GM18861 (cell line): Measurements from ENCODE around the gene RBM3.

Source experiments
- ATAC-seq: cut with Tn5 transposase; IDR thresholded peaks from one replicate; pipeline ENCODE4 v1.9.1; 2021; ENCODE audit not compliant: unreplicated experiment

The RBM3 gene

DNA sequence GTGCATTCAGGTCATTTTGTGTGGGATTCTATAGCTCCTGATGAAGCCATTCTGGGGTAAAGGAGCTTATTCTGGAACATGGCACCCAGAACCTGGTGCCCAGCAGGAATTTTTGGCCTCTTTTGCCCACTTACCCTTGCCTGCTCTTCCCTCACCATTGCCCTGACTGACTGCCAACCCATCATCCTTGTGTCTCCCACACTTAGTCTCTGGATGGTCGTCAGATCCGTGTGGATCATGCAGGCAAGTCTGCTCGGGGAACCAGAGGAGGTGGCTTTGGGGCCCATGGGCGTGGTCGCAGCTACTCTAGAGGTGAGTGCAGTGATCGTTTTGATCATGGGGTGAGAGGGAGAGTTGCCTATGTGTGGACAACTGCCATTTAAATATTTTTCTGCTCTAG, 1.8 kb downstream of the RBM3 start:
- no peak for ATAC-seq

DNA sequence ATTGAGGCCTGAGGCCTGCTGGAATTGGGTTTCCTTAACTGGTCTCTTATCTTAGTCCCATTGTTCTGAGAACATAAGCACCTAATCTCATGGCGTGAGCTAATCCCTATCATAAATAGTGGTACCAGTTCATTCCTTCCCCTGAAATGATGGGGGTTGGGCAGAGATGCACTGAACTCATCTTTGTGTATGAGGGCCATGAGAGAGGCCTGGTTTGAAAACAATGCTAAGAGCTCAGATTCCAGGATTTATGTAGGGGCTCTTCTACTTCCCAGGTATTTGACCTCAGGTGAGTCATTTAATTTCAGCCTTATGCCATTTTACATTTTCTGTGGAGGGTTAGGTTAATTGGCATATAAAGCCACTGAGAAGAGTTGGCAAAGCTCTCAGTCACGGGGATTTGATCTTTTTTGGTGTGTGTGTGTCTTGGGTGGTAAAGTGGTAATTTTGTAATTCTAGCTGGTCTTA, 4.4 kb downstream of the RBM3 start:
- ATAC-seq = no peak

DNA sequence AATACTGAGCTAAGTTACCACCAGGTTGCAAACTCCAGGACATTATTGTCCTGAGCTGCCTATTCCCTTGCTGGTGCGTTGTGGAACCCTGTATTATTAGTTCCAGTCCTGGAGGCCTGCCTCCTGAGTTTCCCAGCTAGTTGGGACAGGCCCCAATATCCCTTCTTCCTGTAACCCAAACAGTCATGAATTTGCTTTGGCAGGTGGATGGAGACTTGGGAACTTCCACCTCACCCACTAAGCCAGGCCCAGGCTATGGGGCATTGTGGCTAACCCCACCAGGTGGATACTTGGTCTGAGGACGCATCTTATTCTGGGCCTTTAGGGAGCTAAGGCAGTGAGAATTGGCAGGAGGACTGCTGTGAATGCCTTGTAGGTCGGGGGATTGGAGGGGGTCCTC, 5.0 kb downstream of the RBM3 start:
- no peak for ATAC-seq

DNA sequence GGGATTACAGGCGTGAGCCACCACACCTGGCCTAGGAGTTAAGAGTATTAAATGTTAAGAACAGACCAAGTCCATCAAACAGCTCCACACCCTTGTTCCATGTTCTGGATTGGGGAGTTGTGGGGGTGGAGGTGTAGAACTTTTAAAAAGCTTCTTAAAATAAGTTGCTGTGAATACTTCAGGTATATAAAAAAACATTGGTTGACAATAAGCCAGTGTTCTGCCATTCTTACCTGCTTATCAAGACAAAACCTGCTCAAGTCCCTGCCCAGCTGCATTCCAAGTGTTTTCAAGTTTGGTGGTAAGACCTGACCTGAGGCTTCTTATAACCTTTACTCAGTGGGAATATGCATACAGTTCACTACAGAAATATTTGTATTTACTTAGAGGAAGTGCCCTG, 6.4 kb downstream of the RBM3 start:
- no peak for ATAC-seq

DNA sequence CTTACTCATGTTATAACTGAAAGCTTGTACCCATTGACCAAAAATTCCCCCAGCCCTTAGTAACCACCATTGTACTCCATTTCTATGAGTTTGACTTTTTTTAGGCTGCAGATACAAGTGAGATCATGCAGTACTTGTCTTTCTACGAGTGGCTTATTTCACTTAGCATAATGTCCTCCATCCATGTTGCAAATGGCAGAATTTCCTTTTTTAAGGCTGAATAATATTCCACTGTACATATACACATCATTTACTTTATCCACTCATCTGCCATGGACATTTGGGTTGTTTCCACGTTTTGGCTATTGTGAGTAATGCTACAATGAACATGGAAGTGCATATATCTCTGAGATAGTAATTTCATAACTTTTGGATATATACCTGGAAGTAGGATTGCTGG, 10.4 kb downstream of the RBM3 start:
- no peak for ATAC-seq

DNA sequence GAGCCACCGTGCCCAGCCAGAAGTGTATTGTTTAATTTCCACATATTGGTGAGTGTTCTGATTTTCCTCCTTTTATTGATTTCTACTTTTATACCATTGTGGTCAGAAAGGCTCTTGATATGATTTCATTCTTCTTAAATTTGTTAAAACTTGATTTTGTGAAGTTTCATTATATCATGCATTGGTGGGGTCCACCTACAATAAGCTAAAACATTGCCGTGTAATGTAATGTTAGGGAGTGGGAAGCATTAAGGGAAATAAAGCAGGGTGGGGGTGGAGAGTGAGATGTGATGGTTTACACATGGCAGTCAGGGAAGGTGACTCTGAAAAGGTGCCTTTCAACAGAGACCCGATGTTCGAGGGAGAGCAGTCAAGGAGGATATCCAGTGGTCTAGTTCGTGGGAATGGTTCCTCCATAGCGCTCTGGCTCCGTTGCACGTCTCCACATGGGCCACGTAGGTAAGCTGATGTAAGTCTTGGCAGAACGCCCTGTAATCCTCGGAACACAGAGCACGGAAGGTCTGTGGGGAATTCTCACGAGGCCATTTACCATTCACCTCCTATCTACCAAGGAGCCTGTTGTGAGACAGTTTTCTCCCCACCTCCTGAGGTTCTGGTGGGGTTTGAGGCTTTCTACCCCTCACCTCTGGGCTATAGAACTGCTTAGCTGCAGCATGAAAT, 15.3 kb downstream of the RBM3 start:
- no peak for ATAC-seq

DNA sequence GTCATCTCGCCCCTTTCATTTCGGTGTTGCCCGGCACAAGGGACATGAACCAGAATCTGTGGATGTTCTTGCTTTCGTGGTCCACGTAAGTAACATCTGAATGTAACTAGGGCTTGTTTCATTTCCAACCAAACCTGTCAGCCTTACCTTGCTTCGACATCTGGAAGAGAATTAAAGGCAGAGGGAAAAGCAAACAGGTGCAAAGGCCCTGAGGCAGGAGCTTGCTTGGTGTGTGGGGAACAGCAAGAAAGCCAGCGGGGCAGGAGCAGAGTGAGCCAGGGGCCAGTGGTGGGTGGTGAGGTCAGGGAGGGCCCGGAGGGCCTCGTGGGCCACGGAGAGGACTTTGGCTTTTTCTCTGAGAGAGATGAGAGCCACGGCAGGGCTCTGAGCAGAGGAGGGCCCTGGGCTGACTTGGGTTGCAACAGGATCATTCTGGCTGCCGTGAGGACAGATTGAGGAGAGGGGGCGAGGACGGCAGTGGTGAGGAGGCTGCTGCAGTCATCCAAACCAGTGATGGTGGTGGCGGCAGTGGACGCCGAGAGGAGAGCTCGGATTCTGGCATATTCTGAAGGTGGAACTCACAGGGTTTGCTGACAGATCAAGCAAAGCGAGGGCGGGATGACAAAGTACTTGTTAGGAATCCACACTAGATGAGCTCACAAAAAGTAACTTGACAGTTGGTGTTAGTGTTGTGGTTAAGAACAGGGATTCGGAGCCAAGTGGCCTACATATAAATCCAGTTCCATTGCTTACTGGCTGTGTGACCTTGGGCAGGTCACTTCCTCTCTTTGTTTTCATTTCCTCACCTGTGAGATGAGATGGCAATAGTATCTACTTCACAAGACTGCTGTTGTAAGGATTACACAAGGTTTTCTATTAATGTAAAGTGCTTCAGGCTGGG, 16.2 kb downstream of the RBM3 start:
- ATAC-seq = no peak

DNA sequence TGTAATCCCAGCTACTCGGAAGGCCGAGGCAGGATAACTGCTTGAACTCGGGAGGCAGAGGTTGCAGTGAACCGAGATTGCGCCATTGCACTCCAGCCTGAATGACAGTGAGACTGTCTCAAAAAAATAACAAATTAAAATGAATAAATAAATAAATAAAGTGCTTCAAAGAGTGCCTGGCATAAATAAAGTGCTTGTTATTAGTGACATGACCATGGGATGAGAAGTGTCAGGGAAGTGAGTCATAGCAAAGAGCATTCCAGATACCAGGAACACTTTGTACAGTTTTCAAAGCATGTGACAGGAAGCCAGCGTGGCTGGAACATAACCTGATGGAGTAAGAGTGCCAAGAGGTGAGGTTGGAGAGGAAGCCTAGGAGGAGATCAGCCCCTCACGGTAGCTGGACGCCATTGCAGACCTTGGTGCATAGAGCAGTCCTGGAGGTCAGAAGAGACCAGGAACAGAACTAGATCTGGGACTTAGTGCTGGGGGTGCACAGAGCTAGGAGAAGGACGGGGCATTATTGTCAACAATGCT, 17.0 kb downstream of the RBM3 start:
- ATAC-seq = no peak

DNA sequence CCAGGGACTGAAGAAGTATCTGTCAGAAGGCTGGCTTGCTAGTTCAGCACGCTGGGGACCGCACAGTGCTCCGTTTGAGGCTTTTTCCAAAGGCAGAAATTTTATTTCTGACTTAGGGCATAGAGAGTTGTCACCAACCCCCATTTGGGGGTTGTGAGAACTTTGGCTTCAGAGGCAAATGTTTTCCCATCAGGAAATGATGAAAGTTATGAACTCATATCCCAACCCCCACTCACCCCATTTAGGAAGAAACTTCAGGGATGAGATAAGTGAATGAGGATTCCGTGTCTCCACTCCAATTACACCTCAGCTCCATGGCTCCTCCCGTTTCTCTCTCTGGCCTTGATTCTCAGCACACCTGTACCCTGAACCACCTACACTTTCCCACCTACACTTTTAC, 18.7 kb downstream of the RBM3 start:
- ATAC-seq = no peak

DNA sequence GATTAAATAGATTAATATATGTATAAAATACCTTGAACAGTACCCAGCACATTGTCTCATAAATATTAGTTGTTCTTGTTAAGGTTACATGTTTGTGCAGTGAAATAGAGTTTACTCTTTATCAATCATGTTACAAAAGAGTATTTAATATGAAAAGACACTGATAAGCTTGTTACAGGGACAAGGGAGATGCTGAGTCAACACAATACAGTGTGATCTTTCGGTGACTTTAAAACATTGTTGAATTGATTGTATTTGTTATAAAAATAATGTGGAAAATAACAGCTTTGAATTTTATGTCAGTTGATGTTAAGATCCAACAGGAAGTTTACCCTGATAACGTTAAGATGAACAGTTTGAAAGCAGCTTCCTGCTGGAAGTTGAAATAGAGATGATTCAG, 21.6 kb downstream of the RBM3 start:
- no peak for ATAC-seq

DNA sequence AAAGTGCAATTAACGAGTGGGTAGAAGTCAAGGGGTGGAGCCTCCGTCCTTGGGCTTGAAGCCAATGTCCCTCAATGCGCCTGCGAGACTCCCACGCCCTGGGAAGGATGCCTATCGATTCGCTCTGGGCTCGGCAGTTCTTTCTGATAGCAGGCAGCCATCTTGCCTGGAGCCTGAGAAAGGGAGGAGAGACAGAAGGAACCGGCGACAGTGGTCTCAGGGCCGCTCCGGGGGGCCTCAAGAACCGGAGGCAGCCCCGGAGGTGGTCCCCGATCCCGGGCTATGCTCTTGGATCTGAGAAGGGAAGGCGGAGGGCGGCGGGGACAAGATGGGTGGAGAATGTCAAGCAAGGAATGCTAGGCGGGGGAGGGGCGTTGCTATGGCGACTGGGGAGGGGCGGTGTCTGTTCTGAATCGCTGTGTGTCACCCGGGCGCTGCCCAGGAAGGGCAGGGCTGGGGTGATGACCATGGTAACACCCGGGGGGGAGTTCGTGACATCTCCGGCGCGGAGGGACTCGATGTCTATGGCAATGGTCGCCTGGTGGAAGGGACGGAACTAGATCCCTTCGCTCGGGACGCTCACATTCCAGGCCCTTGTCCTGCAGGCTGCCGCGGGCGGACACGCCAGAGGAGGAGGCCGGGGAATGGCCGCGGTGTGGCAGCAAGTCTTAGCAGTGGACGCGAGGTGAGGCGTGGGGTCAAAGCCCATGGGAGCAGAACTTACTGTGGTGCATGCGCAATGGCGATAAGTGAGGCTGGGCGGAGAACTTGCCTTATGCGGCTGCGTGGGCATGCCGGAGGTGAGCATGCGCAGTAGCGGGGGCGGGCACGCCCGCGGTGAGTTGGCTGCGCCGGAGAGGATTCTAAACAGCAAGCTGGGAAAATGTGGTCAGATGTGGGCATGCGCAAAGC, 23.3 kb downstream of the RBM3 start, which contains the start of gene WDR13:
WDR13 (plus strand) TSS at position 140 of the 912 bp plus-strand sequence; CDS start at position 645, 505 bp downstream.
- peak; percentile 65 for ATAC-seq

DNA sequence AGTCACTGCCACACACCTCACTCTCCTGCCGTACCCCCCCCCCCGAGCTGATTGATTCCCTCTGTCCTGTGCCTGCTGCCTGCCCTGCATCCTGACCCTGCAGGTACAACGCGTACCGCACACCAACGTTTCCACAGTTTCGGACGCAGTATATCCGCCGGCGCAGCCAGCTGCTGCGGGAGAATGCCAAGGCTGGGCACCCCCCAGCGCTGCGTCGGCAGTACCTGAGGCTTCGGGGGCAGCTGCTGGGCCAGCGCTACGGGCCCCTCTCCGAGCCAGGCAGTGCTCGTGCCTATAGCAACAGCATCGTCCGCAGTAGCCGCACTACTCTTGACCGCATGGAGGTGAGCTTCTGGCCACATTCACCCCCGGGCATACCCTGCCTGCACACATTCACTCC, 24.3 kb downstream of the RBM3 start:
- ATAC-seq = no peak

DNA sequence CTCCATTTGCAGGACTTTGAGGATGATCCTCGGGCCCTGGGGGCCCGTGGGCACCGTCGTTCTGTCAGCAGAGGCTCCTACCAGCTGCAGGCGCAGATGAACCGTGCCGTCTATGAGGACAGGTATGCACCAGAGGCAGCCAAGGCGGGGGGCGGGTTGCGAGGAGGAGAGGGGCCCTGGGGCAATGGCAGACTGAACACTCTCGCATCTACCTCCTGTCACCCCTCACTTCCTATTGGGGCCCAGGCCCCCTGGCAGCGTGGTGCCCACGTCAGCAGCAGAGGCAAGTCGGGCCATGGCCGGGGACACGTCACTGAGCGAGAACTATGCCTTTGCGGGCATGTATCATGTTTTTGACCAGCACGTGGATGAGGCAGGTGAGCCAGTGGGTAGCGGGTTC, 25.1 kb downstream of the RBM3 start:
- no peak for ATAC-seq

DNA sequence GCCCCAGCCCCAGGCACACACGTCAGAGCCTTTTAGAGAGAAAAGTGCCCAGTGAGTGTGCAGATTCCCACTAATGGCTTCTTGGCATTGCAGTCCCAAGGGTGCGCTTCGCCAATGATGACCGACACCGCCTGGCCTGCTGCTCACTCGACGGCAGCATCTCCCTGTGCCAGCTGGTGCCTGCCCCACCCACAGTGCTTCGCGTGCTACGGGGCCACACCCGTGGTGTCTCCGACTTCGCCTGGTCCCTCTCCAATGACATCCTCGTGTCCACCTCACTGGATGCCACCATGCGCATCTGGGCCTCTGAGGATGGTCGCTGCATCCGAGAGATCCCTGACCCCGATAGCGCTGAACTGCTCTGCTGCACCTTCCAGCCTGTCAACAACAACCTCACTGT, 25.9 kb downstream of the RBM3 start:
- ATAC-seq = no peak

DNA sequence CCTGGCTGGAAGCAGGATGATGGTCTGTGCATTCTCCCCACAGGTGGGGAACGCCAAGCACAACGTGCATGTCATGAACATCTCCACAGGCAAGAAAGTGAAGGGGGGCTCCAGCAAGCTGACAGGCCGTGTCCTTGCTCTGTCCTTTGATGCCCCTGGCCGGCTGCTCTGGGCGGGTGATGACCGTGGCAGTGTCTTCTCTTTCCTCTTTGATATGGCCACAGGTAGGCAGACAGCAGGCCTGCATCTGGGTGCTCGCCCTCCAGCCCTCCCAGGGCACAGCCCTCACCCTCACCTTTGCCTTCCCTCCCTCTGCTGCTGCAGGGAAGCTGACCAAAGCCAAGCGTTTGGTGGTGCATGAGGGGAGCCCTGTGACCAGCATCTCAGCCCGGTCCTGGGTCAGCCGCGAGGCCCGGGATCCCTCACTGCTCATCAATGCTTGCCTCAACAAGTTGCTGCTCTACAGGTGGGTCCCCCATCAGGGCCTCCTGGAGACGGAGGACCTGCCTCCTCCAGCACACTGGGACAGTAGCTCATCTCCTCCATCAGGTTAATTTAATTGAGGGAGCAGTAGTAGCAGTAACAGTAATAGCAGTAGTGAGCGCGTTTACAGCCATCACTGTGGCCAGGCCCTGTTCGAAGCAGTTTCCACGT, 27.6 kb downstream of the RBM3 start:
- no peak for ATAC-seq

DNA sequence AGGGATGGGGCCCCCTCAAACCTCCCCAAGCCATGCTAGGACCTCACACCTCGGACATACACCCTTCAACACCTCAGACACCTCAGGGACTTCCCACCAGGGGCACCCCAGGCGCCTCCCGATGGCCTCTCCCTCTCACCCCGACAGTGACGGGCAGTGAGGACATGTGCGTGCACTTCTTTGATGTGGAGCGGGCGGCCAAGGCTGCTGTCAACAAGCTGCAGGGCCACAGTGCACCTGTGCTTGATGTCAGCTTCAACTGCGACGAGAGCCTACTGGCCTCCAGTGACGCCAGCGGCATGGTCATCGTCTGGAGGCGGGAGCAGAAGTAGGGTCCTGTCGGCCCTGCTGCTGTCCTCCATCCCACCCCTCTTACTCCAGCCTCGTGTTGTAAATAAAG, 30.4 kb downstream of the RBM3 start:
- no peak for ATAC-seq

DNA sequence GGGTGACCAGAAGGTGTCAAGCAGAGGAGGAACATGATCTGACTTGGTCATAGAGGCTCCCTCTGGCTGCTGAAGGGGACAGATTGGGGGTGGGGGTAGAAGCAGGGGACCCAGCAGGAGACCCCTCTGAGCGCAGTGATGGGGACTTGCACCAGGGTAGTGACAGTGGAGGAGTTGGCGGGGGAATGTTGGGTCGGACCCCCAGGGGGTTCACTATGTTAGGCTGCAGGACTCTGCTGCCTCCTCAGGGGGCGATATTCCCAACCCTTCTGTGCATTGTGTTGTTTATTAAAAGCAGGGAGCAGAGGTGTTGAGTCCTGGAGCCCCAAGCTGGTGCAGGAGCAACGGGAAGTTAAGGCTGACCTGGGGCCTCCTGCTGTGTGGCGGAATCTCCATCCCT, 31.8 kb downstream of the RBM3 start:
- ATAC-seq = no peak

DNA sequence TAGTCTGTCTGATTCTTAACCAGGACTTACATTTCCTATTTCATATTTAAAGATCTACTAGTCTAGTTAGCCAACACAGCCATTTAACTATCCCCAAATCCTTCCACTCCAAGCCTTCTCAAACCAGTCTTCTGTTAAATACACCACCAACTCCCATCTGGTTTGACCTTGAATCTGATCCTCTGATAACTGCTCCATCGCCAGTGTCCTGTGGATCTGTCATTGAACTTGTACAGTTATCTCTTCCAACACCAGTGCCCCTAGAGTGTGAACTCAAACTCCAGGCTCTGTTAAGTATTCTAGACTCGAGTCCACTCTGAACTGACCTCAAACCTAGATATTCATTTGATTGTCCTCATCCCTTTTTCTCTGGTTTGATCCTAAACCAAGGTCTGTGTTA, 37.4 kb downstream of the RBM3 start:
- no peak for ATAC-seq

DNA sequence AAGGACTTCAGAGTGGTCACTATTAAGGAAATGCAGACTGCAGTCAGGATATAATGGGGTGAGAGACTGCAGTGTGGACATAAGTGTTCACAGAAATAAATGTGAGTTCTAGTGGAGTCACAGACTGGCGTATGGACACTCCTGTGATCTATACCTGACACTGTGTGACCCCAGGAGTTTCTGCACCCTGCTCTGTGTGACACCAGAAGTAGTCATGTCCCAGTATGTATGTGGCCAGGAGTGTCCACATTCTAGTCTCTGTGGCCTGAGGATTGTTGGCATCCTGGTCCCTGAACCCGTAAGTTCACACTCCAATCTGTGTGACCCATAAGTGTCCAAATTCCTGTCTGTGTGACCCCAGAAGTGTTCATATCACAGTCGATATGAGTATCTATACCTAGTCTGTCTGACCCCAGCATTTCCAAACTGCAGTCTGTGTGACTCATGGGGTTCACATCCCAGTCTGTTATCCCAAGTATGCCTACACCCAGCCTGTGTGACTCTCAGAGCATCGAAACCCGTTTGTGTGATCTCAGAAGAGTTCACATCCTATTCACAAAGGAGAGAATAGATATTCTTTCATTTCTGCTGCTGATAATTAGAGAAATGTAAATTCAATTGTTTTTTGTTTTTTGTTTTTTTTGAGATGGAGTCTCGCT, 39.3 kb downstream of the RBM3 start:
- ATAC-seq = no peak

DNA sequence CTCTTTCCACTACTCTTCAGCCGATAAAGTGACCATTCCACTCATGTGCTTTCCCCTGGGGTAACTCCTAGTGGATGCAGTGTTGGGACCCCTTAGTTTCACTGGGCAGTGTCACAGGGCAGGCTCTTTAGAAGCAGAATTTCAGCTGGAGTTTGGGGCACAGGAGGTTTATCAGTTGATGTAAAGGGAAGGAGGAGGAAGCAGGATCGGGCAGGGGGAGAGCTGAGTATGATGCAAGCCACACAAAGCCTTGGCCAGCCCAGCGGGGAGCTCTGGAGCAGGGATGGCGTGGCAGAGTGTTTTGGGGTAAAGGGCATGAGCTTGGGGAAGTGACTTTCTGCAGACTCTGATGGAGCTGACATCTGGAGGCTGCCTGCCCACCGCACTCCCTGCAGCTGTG, 42.3 kb downstream of the RBM3 start:
- no peak for ATAC-seq
